ENCODE results near the gene CGN.
A peak's percentile ranks its signal among the peaks of the same experiment; 100 is the strongest.

CGN gene

DNA sequence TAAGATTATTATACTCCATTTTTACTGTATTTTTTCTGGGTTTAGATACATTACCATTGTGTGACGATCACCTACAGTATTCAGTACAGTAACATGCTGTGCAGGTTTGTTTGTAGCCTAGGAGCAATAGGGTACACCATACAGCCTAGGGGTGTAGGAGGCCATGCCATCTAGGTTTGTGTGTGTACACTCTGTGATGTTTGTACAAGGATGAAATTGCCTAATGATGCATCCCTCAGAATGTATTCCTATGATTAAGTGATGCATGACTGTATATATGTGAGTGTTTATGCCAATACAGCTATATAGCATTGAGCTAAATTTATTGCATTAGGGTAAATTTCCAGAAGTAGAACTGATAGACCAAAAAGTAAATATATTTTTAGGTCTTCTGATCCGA, 52.2 kb downstream of the CGN start:
- DNase-seq = no peak

DNA sequence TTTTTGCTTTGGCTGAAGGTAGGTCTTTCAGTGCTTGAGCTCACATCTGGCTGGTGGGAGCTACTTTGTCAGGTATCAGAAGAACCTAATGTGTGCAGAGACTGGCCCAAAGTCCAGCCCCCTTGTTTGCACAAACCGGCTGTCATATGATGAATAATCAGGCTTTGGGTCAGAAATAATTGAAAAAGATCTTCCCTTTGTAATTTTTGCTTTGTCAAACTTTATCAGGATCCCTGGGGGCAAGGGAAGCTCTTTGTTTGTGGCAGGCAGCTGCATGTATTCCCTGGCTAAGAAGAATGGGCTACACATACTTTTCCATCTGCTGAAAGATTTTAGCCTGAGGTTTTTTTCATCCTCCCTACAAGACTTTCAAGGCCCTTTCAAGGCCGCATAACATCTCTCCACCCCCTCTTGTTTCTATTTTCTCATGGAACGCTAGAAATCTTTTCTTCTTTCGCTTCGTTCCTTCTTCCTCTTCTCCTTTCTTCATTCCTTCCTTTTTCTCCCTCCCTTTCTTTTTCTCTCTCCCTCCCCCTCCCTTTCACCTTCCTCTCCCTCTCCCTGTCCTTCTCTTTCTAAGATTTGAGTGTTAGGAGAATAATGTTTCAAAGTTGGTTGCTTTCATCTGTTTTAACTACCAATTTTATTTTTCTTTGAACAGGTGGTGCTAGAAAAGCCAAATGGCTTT, 54.5 kb downstream of the CGN start:
- DNase-seq = no peak

GRCh38 chr1:151568626-151569088, 57.5 kb downstream of the CGN start:
- no peak for DNase-seq

- DNase-seq = no peak
Observed at GRCh38 chr1:151570819-151571218, 59.6 kb downstream of the CGN start.

DNA sequence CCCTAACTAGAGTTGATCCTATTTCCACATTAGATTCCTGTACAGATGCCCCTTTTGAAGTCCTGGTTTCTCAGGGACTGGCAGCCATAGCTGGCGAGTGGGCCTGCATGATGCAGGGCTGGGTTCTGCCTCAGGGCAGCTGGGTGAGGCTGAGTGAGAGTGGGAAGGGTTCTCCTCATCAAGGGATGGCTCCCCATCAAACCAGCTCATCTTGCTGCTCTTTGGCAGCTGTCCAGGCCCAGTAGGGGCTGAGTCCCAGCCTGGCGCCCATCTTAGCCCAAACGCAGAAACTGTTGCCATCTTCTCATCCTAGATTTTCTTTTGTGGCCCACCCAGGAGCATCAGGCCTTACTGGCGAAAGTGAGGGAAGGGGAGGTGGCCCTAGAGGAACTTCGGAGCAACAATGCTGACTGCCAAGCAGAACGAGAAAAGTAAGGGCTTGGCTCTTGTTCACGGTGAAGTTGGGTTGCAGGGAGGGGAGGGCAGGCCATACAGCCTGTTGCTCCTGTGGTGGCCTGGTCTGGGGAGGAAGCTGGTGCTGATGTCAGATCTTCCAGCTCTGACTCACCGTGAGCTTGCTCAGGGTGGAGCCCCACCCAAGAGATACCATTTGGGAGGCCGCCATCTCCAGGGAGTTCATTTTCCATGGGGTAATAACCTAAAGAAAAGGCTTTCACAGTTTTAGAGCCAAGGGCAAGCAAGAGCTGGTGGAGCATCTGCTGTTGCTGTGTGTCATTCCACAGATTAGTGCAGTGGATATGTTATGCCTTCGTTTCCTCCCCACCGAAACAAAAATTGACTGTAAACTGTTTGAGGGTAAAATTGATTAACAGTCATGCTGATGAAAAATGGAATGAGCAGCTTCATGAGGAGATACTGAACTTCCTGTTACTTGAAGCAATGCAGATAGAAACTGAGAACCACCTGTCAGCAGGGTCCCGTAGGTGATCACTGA, 63.7 kb downstream of the CGN start:
- no peak for DNase-seq

- no peak for DNase-seq
Observed at GRCh38 chr1:151577173-151577572, 66.0 kb downstream of the CGN start.

- DNase-seq = no peak
Observed at GRCh38 chr1:151578941-151579340, 67.8 kb downstream of the CGN start.

DNA sequence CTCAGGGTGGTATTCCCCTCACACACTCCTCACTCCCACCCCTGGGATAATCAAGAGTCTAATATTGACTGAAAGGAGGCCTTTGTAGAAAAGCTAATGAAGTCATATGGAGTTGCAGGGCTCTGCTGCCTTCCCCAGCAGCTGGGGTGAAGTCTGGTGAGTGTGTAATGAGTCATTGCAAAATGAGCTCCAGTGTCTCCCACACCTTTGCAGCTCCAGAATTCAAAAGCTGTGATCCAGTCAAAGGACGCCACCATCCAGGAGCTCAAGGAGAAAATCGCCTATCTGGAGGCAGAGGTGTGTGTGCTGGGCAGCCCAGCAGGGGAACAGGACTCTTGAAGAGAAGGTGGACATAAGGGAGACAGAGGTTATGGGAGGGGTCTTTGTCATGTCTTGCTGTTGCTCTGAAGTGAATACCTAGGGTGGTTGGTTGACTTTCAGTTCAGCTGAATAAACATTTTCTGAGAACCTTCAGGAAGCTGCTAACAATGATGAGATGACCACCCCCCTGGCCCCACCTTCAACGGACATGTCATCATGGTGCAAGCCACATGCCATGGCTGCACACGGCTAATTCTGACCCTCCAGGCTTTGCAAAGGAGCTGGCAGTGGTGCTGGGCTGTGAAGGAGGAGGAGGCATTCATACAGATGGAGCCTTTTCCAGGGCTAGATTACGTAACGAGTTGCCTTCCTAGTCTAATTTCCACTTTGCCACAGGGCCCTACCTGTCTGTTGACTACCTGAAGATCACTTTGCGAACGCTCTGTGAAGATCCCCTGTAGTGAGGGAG, 68.4 kb downstream of the CGN start:
- no peak for DNase-seq

GRCh38 chr1:151581451-151581850, 70.3 kb downstream of the CGN start:
- peak; percentile 49 for DNase-seq

GRCh38 chr1:151581921-151582320, 70.7 kb downstream of the CGN start:
- no peak for DNase-seq

GRCh38 chr1:151583796-151584195, 72.6 kb downstream of the CGN start:
- no peak for DNase-seq

GRCh38 chr1:151584278-151584677, 73.1 kb downstream of the CGN start:
- DNase-seq = no peak

DNA sequence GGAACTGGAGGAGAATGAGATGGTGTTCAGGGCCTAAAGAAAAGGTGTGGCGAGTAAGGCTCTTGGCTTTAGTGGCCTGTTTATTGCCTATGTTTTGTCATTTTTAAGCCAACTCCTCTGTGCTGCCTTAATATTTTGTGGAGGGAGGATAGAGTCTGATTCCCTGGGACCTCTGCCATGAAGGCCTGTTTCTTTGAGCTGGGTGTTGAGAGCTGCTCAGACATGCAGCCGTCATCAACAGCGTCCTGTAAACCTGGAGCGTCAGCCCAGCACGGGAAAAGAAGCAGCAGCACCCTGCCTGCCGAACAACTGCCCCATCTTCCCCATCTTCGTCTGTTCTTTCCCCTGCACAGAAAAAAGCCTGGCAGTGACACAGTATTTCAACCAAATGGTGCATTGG, 73.6 kb downstream of the CGN start:
- no peak for DNase-seq

GRCh38 chr1:151585622-151586021, 74.4 kb downstream of the CGN start:
- no peak for DNase-seq

Data from left hindlimb (tissue), 1 donor.